K562 (cell line): ENCODE results near the gene CNNM2.

Source experiments
- CBX8 ChIP-seq: fragments of 200-600 bp; sonication (generic); IDR thresholded peaks from 2 replicates; pipeline ENCODE4 v1.6.1; 2012; ENCODE audit warnings: borderline replicate concordance, mixed run types, low read depth, mild to moderate bottlenecking, moderate library complexity, mixed read lengths, low read length, control low read depth, inconsistent platforms; ENCODE audit not compliant: poor library complexity, severe bottlenecking; ENCODE audit errors: extremely low read depth
- GATA2 ChIP-seq: sonication (generic); formaldehyde crosslinking; IDR thresholded peaks from 2 replicates; pipeline ENCODE4 v1.4.0; 2020; ENCODE audit warnings: mild to moderate bottlenecking, missing genetic modification reagents
- JUND ChIP-seq, 2 experiments: IDR thresholded peaks; 2 replicates in 1 of 2; 3 replicates in 1 of 2; pipeline ENCODE4 v1.6.1; 2011; ENCODE audit warnings: borderline replicate concordance in 2 of 2, low read depth in 2 of 2, low read length in 2 of 2, improper control_type of control experiment in 1 of 2, missing biosample characterization in 1 of 2, missing genetic modification characterization in 1 of 2, missing genetic modification reagents in 1 of 2
- POLR2AphosphoS5 ChIP-seq: IDR thresholded peaks from 2 replicates; pipeline ENCODE4 v1.6.1; 2011; ENCODE audit warnings: mild to moderate bottlenecking, low read depth, low read length, moderate library complexity; ENCODE audit not compliant: control insufficient read depth, insufficient read depth
- POLR3A ChIP-seq: IDR thresholded peaks from 2 replicates; pipeline ENCODE4 v1.6.1; 2011; ENCODE audit warnings: borderline replicate concordance, mild to moderate bottlenecking, moderate library complexity; ENCODE audit not compliant: insufficient read length, insufficient read depth; ENCODE audit errors: extremely low read depth
- RBM34 ChIP-seq: fragments of 200-400 bp; formaldehyde crosslinking; IDR thresholded peaks from 2 replicates; pipeline ENCODE4 v1.6.1; 2018; ENCODE audit warnings: low read length, borderline replicate concordance; ENCODE audit not compliant: insufficient read depth
- SREBF1 ChIP-seq: fragments of 150-350 bp; IDR thresholded peaks from 2 replicates; pipeline ENCODE4 v1.6.1; 2014; ENCODE audit warnings: antibody characterized with exemption, low read depth, low read length, borderline replicate concordance
- ZEB2 ChIP-seq: fragments of 450-650 bp; IDR thresholded peaks from 2 replicates; pipeline ENCODE4 v1.6.1; 2016
- TF ChIP-seq, protein P1 (sequence below), 3 experiments: IDR thresholded peaks in 2 of 3; conservative IDR thresholded peaks in 1 of 3; 2 replicates each; pipeline ENCODE4 v1.5.1; 2011 to 2012; ENCODE audit warnings: low read length in 3 of 3, mild to moderate bottlenecking in 3 of 3, control low read depth in 2 of 3, improper control_type of control experiment in 1 of 3, inconsistent platforms in 1 of 3, low read depth in 1 of 3, mixed read lengths in 1 of 3, moderate library complexity in 1 of 3; ENCODE audit not compliant: insufficient read depth in 2 of 3

DNA sequence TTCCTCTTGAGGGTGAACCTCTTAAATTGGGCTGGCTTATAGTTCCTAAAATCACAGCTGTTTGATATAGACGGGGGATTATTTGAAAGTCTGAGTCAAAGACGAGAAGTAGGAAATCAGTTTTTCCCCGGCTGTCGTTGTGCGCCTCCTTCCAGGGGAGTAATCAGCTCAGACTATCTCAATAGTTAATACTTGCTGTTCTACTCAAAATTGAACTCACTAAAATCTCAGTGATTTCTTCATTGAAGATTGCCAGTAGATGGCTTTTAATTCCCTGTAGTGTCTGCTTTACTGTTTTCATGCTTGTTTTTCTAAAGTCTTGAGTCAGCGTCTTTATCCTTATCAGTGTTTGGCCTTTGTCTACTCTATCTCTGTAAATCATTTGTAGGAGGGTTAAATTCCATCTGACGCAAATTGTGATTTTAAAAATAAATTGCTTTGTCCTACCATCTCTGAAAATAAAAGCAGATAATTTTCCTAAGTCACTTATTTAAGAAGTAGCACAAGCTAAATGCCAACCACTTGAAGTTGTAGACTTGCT, 47.3 kb downstream of the CNNM2 start:
- TF ChIP-seq ZEB2 (no peak), SREBF1 (no peak), JUND (IDR thresholded peaks at IDR 0.05; ENCODE audit: borderline replicate concordance, low read depth, low read length) (no peak), JUND (tag; IDR thresholded peaks at IDR 0.05; ENCODE audit: borderline replicate concordance, low read depth, low read length) (no peak), GATA2 (no peak), POLR3A (no peak), POLR2AphosphoS5 (no peak), CBX8 (no peak), RBM34 (no peak)
- TF ChIP-seq, protein P1, sequence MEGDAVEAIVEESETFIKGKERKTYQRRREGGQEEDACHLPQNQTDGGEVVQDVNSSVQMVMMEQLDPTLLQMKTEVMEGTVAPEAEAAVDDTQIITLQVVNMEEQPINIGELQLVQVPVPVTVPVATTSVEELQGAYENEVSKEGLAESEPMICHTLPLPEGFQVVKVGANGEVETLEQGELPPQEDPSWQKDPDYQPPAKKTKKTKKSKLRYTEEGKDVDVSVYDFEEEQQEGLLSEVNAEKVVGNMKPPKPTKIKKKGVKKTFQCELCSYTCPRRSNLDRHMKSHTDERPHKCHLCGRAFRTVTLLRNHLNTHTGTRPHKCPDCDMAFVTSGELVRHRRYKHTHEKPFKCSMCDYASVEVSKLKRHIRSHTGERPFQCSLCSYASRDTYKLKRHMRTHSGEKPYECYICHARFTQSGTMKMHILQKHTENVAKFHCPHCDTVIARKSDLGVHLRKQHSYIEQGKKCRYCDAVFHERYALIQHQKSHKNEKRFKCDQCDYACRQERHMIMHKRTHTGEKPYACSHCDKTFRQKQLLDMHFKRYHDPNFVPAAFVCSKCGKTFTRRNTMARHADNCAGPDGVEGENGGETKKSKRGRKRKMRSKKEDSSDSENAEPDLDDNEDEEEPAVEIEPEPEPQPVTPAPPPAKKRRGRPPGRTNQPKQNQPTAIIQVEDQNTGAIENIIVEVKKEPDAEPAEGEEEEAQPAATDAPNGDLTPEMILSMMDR (IDR thresholded peaks at IDR 0.05 in 2 of 3, conservative IDR thresholded peaks at IDR 0.05 in 1 of 3; ENCODE audit: insufficient read depth in 2 of 3, low read depth in 1 of 3, low read length in 3 of 3), result no peak
